K562 (cell line): ENCODE results near the gene APLP1. TPM values are rescaled to one million over a fixed set of nuclear protein-coding genes. Genes with fewer than 3 reads are reported as not detected.
A peak's percentile ranks its signal among the peaks of the same experiment; 100 is the strongest.

Source experiments
- ATAC-seq: fragments of 200-7000 bp; cut with Tn5 transposase; 3 replicates; pipeline ENCODE4 v1.9.1; 2020; ENCODE audit warnings: moderate library complexity
- BruUV-seq: library from RNA; stranded (reverse); fragments of 400-500 nt; replicated peaks from 2 replicates; lab custom pipeline; 2021; lab: Mats Ljungman, UMichigan
- CTCF ChIA-PET: fragments of 300-600 bp; formaldehyde crosslinking; extraction: SDS; loops from one replicate; lab custom pipeline; 2021; ENCODE audit warnings: low intra/inter-chr PET ratio; lab: Yijun Ruan, JAX
- POLR2A ChIA-PET: fragments of 300-600, 350-650 bp; sonication (Branson Sonifier 250); formaldehyde crosslinking; extraction: SDS; loops from one replicate; lab custom pipeline; 2021; ENCODE audit warnings: antibody characterized with exemption, inconsistent platforms; lab: Yijun Ruan, JAX
- DNase-seq, 4 experiments: peaks; one replicate each; pipeline versions ENCODE4 v3.0.0 to v3.0.0-alpha.2; 2011 to 2018; ENCODE audit warnings: low spot score in 3 of 4, mixed read lengths in 3 of 4; ENCODE audit errors: extremely low read depth in 1 of 4
- FAIRE-seq: peaks from 2 replicates; lab custom pipeline; 2011; peaks lifted over from hg19 to GRCh38; lab: Jason Lieb, UNC
- H2AFZ ChIP-seq: 2 replicates; pipeline ENCODE4 v1.6.0; 2011; ENCODE audit warnings: low read depth, low read length, control low read depth, inconsistent platforms
- H3K27ac ChIP-seq: fragments of 200-600 bp; 3 replicates; pipeline ENCODE4 v1.8.0; 2011; ENCODE audit warnings: low read depth, mild to moderate bottlenecking, control low read depth, inconsistent platforms, low read length, moderate library complexity, mixed read lengths; ENCODE audit errors: extremely low read depth
- H3K27me3 ChIP-seq, 2 experiments: fragments of 300-600 bp in 1 of 2; 2 replicates in 1 of 2; 3 replicates in 1 of 2; pipeline versions ENCODE4 v1.6.0 to v1.8.0; 2011; ENCODE audit warnings: inconsistent platforms in 2 of 2, low read length in 2 of 2, mild to moderate bottlenecking in 1 of 2, mixed read lengths in 1 of 2, moderate library complexity in 1 of 2; ENCODE audit not compliant: control insufficient read depth in 2 of 2, insufficient read depth in 2 of 2
- H3K36me3 ChIP-seq: fragments of 300-600 bp; 3 replicates; pipeline ENCODE4 v1.8.0; 2011; ENCODE audit warnings: mild to moderate bottlenecking, low read length, inconsistent platforms; ENCODE audit not compliant: control insufficient read depth, insufficient read depth
- H3K4me1 ChIP-seq, 2 experiments: fragments of 200-600 bp in 1 of 2; replicated peaks in 1 of 2; 2 replicates in 1 of 2; 3 replicates in 1 of 2; pipeline versions ENCODE4 v1.5.1 to v1.8.0; 2011; ENCODE audit warnings: inconsistent platforms in 2 of 2, low read length in 2 of 2, mild to moderate bottlenecking in 1 of 2, mixed read lengths in 1 of 2, moderate library complexity in 1 of 2; ENCODE audit not compliant: control insufficient read depth in 2 of 2, insufficient read depth in 2 of 2
- H3K4me2 ChIP-seq: 2 replicates; pipeline ENCODE4 v1.6.1; 2011; ENCODE audit warnings: low read length, control low read depth, inconsistent platforms, mixed read lengths; ENCODE audit not compliant: insufficient read depth
- H3K4me3 ChIP-seq: fragments of 200-600 bp; sonication (generic), shearing (Covaris generic); 2 replicates; pipeline ENCODE4 v1.5.1; 2016; ENCODE audit warnings: control low read depth, inconsistent platforms
- H3K79me2 ChIP-seq: fragments of 200-600 bp; 3 replicates; pipeline ENCODE4 v1.8.0; 2011; ENCODE audit warnings: low read length, inconsistent platforms; ENCODE audit not compliant: control insufficient read depth, insufficient read depth
- H3K9ac ChIP-seq, 2 experiments: 2 replicates each; pipeline versions ENCODE4 v1.6.0 to v1.6.1; 2011; ENCODE audit warnings: low read depth in 2 of 2, low read length in 2 of 2, control low read depth in 1 of 2, inconsistent platforms in 1 of 2, mild to moderate bottlenecking in 1 of 2, mixed read lengths in 1 of 2; ENCODE audit not compliant: insufficient read depth in 1 of 2
- H3K9me1 ChIP-seq: one replicate; pipeline ENCODE4 v1.6.0; 2011; ENCODE audit warnings: inconsistent platforms, mild to moderate bottlenecking, low read length, moderate library complexity; ENCODE audit not compliant: control insufficient read depth, insufficient read depth
- H3K9me3 ChIP-seq: replicated peaks from 2 replicates; pipeline ENCODE4 v1.5.1; 2011; ENCODE audit warnings: low read depth, low read length, inconsistent platforms; ENCODE audit not compliant: control insufficient read depth, insufficient read depth
- H4K20me1 ChIP-seq: replicated peaks from 2 replicates; pipeline ENCODE4 v1.6.1; 2011; ENCODE audit warnings: low read length, inconsistent platforms, mixed read lengths; ENCODE audit not compliant: control insufficient read depth, insufficient read depth
- ATF7 ChIP-seq: fragments of 450-650 bp; IDR thresholded peaks from 2 replicates; pipeline ENCODE4 v1.7.1; 2014; ENCODE audit warnings: mild to moderate bottlenecking, moderate library complexity
- BHLHE40 ChIP-seq: IDR thresholded peaks from 2 replicates; pipeline ENCODE4 v1.6.1; 2011; ENCODE audit warnings: low read length, improper control_type of control experiment
- CBX5 ChIP-seq: IDR thresholded peaks from 2 replicates; pipeline ENCODE4 v1.6.1; 2014; ENCODE audit warnings: low read depth, borderline replicate concordance
- CSDE1 ChIP-seq, 2 experiments: fragments of 450-650 bp; IDR thresholded peaks; 2 replicates each; pipeline ENCODE4 v1.6.1; 2016; ENCODE audit warnings: mild to moderate bottlenecking in 1 of 2
- DNMT1 ChIP-seq: fragments of 450-650 bp; IDR thresholded peaks from 2 replicates; pipeline ENCODE4 v1.6.1; 2016; ENCODE audit warnings: antibody characterized with exemption, mild to moderate bottlenecking
- EP300 ChIP-seq: IDR thresholded peaks from 2 replicates; pipeline ENCODE4 v1.6.1; 2012; ENCODE audit warnings: low read length, improper control_type of control experiment
- ETS1 ChIP-seq: conservative IDR thresholded peaks from 2 replicates; pipeline ENCODE4 v1.6.1; 2011; ENCODE audit warnings: low read depth, mild to moderate bottlenecking, low read length; ENCODE audit not compliant: control insufficient read depth
- FIP1L1 ChIP-seq: fragments of 200-400 bp; formaldehyde crosslinking; IDR thresholded peaks from 2 replicates; pipeline ENCODE4 v1.6.1; 2018; ENCODE audit warnings: mild to moderate bottlenecking, low read depth, low read length; ENCODE audit not compliant: poor library complexity, severe bottlenecking
- GATAD2B ChIP-seq: fragments of 450-650 bp; IDR thresholded peaks from 2 replicates; pipeline ENCODE4 v1.6.1; 2017; ENCODE audit warnings: mild to moderate bottlenecking, borderline replicate concordance
- HOXB6 ChIP-seq: fragments of 250-450 bp; sonication (Bioruptor Pico); IDR thresholded peaks from 2 replicates; pipeline ENCODE4 v1.5.1; 2022; ENCODE audit warnings: mild to moderate bottlenecking, borderline replicate concordance
- LCOR ChIP-seq: sonication (generic); formaldehyde crosslinking; IDR thresholded peaks from 2 replicates; pipeline ENCODE4 v1.8.0; 2022; ENCODE audit warnings: mild to moderate bottlenecking, missing genetic modification reagents
- TCF7L2 ChIP-seq: fragments of 150-350 bp; IDR thresholded peaks from 2 replicates; pipeline ENCODE4 v1.6.1; 2016; ENCODE audit warnings: low read depth, mild to moderate bottlenecking, low read length, moderate library complexity
- THRA ChIP-seq: fragments of 450-650 bp; IDR thresholded peaks from 2 replicates; pipeline ENCODE4 v1.6.1; 2017; ENCODE audit warnings: mild to moderate bottlenecking, moderate library complexity
- ZNF75A ChIP-seq: fragments of 450-650 bp; formaldehyde crosslinking; IDR thresholded peaks from 2 replicates; pipeline ENCODE4 v1.4.0; 2020; ENCODE audit warnings: mild to moderate bottlenecking
- WGBS: fragments of 100-300 bp; shearing (Covaris generic); methylation state at CpG from one replicate; pipeline ENCODE4 v1.1.6; 2016; ENCODE audit warnings: low coverage, mixed read lengths; ENCODE audit not compliant: insufficient coverage; ENCODE audit errors: missing lambda C conversion rate; 5-methylcytosine and 5-hydroxymethylcytosine counted together
- in situ Hi-C: fragments of 300-500 bp; cut with MboI; formaldehyde crosslinking; loops from 4 replicates; pipeline ENCODE4 v1.15.0; 2018; ENCODE audit warnings: inconsistent platforms, mixed read lengths
- intact Hi-C: fragments of 100-400 bp; cut with micrococcal nuclease; formaldehyde crosslinking; loops from 2 replicates; pipeline ENCODE4 v1.14.2; 2022
- polyA plus RNA-seq, 8 experiments: library from polyadenylated mRNA; depleted of rRNA in 4 of 8; stranded (reverse) in 5 of 8; unstranded in 3 of 8; fragments of >200 nt; fragmentation: Nextera tagmentation in 2 of 8; fragmentation: Illumina TruSeq in 1 of 8; extraction: Ambion mirVana in 2 of 8; extraction: Trizol in 1 of 8; gene quantifications; 2 replicates each; pipeline versions ENCODE4 v1.2.1 to v1.2.3, GENCODE V29; 2011 to 2014; ENCODE audit warnings: inconsistent platforms in 1 of 8, missing spikeins in 1 of 8
- total RNA-seq, 7 experiments: library from RNA; depleted of rRNA in 6 of 7; stranded (reverse); fragments of >200 nt in 6 of 7; fragmentation: Illumina TruSeq in 2 of 7; extraction: Trizol in 2 of 7; gene quantifications; 2 replicates each; pipeline versions ENCODE4 v1.2.1 to v1.2.3, GENCODE V29; 2011 to 2021; ENCODE audit warnings: low replicate concordance in 1 of 7

APLP1 gene
- total and polyA plus RNA-seq, 9 of the 15 experiments (the other 6 are each of a cell fraction or from before 2014, with no cell fraction given), result 0.69 to 9.9 (median 4.7) TPM

- DNase-seq (no peak), ATAC-seq (no peak), FAIRE-seq (no peak)
- H2AFZ ChIP-seq, result no peak overlapping the region
- TF ChIP-seq TCF7L2, result no peak
- no peak for TF ChIP-seq HOXB6 (CRISPR knock-in tag)
- TF ChIP-seq, all 486 proteins: peak for 0
- no TSS peak for BruUV-seq
- POLR2A ChIA-PET, result no interaction called here
- Histone ChIP-seq H3K27ac (no peak overlapping the region), H3K79me2 (peaks cover 19% of the 10 kb centered on the region; the same call in 2 of the 3 replicates), H3K4me3 (peak overlapping the region; percentile 97; the same call in 1 of the 2 replicates), H3K9me1 (no peaks in the 10 kb centered on the region), H3K4me1 (peaks cover 13 to 33% of the 10 kb centered on the region in 2 experiments; a peak in 4 of 5 replicates), H3K9me3 (no peaks in the 10 kb centered on the region), H3K27me3 (no peaks in the 10 kb centered on the region), H3K4me2 (no peak overlapping the region), H3K9ac (peak overlapping the region in 1 of 2 experiments; percentile 95; a peak in 2 of 4 replicates), H4K20me1 (no peaks in the 10 kb centered on the region), H3K36me3 (peaks cover 35% of the 10 kb centered on the region; the same call in 1 of the 3 replicates)
- CTCF ChIA-PET, result no interaction called here
- in situ Hi-C loops, result no loop called here
- intact Hi-C loops, result no loop called here
- WGBS, result 85% methylated on average over 17 of the region's 17 CpGs
Observed at GRCh38 chr19:35898499-35898809, 30.1 kb downstream of the APLP1 start.

GRCh38 chr19:35899547-35900214, 31.3 kb downstream of the APLP1 start:
- H3K9me1 ChIP-seq, result no peaks in the 10 kb centered on the region
- BruUV-seq, result no TSS peak
- CTCF ChIA-PET, result no interaction called here
- no peaks in the 10 kb centered on the region for H3K27me3 ChIP-seq
- peaks cover 19% of the 10 kb centered on the region; the same call in 2 of the 3 replicates for H3K79me2 ChIP-seq
- H3K27ac ChIP-seq, result peak overlapping the region; percentile 84
- H3K9me3 ChIP-seq, result no peaks in the 10 kb centered on the region
- FAIRE-seq (peak; percentile 92), DNase-seq (peak; percentile 85 to 92 (median 88)), ATAC-seq (peak; percentile 88)
- intact Hi-C loops, result no loop called here
- in situ Hi-C loops, result no loop called here
- 3% methylated on average over 4 of the region's 43 CpGs for WGBS
- POLR2A ChIA-PET, result no interaction called here
- peak overlapping the region; percentile 84 for H2AFZ ChIP-seq
- peak overlapping the region; percentile 78 to 95 for H3K9ac ChIP-seq
- H3K4me1 ChIP-seq, result peaks cover 13 to 40% of the 10 kb centered on the region in 2 experiments; a peak in 4 of 5 replicates
- peak overlapping the region; percentile 97 for H3K4me3 ChIP-seq
- peak overlapping the region; percentile 95 for H3K4me2 ChIP-seq
- no peaks in the 10 kb centered on the region for H4K20me1 ChIP-seq
- peaks cover 28% of the 10 kb centered on the region; the same call in 1 of the 3 replicates for H3K36me3 ChIP-seq
- TF ChIP-seq ETS1 (peak; percentile 66; the same call in 1 of the 2 replicates), DNMT1 (no peak), CSDE1 (IDR thresholded peaks at IDR 0.05) (no peak), LCOR (CRISPR knock-in tag) (0 out of 2 replicates have a peak, but pooled peaks have one; percentile 22), ZNF75A (CRISPR knock-in tag) (no peak), CBX5 (no peak), ATF7 (peak; percentile 63; the same call in 1 of the 2 replicates), GATAD2B (peak; percentile 89), FIP1L1 (peak; percentile 37), EP300 (0 out of 2 replicates have a peak, but pooled peaks have one; percentile 37), THRA (no peak), BHLHE40 (peak; percentile 43; the same call in 1 of the 2 replicates)
